ENCODE results near the gene MAGI2. TPM values are rescaled to one million over a fixed set of nuclear protein-coding genes. Genes with fewer than 3 reads are reported as not detected.

The MAGI2 gene
- total RNA-seq, 1 donor from 2014 or later: 13.3 TPM

- H3K4me1 Mint-ChIP-seq (ENCODE audit: unreplicated experiment): no peaks in the 10 kb centered on the region
Observed at GRCh38 chr7:78895393-78895792, 558.1 kb downstream of the MAGI2 start.

GRCh38 chr7:78879206-78879605 lies 574.3 kb downstream of the MAGI2 start:
- Mint-ChIP-seq H3K4me1 (ENCODE audit: unreplicated experiment) (no peaks in the 10 kb centered on the region), H3K4me3 (no peak overlapping the region), H3K27ac (no peak overlapping the region), H3K36me3 (no peaks in the 10 kb centered on the region), H3K27me3 (no peaks in the 10 kb centered on the region), H3K9me3 (peaks cover 12% of the 10 kb centered on the region)
- DNase-seq (ENCODE audit: extremely low spot score, unreplicated experiment): no peak
- no peak for TF ChIP-seq CTCF (conservative IDR thresholded peaks at IDR 0.05)

More at GRCh38 chr7:78895393-78895792, 558.1 kb downstream of the MAGI2 start:
- no peak for DNase-seq (ENCODE audit: extremely low spot score, unreplicated experiment)
- Mint-ChIP-seq H3K9me3 (no peaks in the 10 kb centered on the region), H3K36me3 (no peaks in the 10 kb centered on the region), H3K27ac (no peak overlapping the region), H3K27me3 (no peaks in the 10 kb centered on the region), H3K4me3 (no peak overlapping the region)
- TF ChIP-seq CTCF (conservative IDR thresholded peaks at IDR 0.05): no peak

GRCh38 chr7:78873117-78873516 lies 580.4 kb downstream of the MAGI2 start:
- Mint-ChIP-seq H3K27me3 (no peaks in the 10 kb centered on the region), H3K4me3 (no peak overlapping the region), H3K4me1 (ENCODE audit: unreplicated experiment) (no peaks in the 10 kb centered on the region), H3K36me3 (no peaks in the 10 kb centered on the region), H3K27ac (no peak overlapping the region), H3K9me3 (peaks cover 3% of the 10 kb centered on the region)
- DNase-seq (ENCODE audit: extremely low spot score, unreplicated experiment): no peak
- no peak for TF ChIP-seq CTCF (conservative IDR thresholded peaks at IDR 0.05)

- Mint-ChIP-seq H3K4me1 (ENCODE audit: unreplicated experiment) (peaks cover 4% of the 10 kb centered on the region), H3K4me3 (no peak overlapping the region), H3K36me3 (no peaks in the 10 kb centered on the region), H3K9me3 (no peaks in the 10 kb centered on the region), H3K27me3 (no peaks in the 10 kb centered on the region), H3K27ac (no peak overlapping the region)
- DNase-seq (ENCODE audit: extremely low spot score, unreplicated experiment): no peak
- no peak for TF ChIP-seq CTCF (conservative IDR thresholded peaks at IDR 0.05)
Observed at GRCh38 chr7:78864339-78864738, 589.1 kb downstream of the MAGI2 start.

GRCh38 chr7:78863281-78863680 lies 590.2 kb downstream of the MAGI2 start:
- peaks cover 4% of the 10 kb centered on the region for H3K4me1 Mint-ChIP-seq (ENCODE audit: unreplicated experiment)
- H3K36me3 Mint-ChIP-seq: no peaks in the 10 kb centered on the region
- H3K9me3 Mint-ChIP-seq: no peaks in the 10 kb centered on the region
- no peak overlapping the region for H3K4me3 Mint-ChIP-seq
- H3K27ac Mint-ChIP-seq: no peak overlapping the region
- no peak for TF ChIP-seq CTCF (conservative IDR thresholded peaks at IDR 0.05)
- no peaks in the 10 kb centered on the region for H3K27me3 Mint-ChIP-seq
- DNase-seq (ENCODE audit: extremely low spot score, unreplicated experiment): no peak

GRCh38 chr7:78862411-78862900 lies 591.0 kb downstream of the MAGI2 start:
- no peak for DNase-seq (ENCODE audit: extremely low spot score, unreplicated experiment)
- no peaks in the 10 kb centered on the region for H3K36me3 Mint-ChIP-seq
- no peak overlapping the region for H3K27ac Mint-ChIP-seq
- H3K27me3 Mint-ChIP-seq: no peaks in the 10 kb centered on the region
- no peaks in the 10 kb centered on the region for H3K9me3 Mint-ChIP-seq
- peaks cover 4% of the 10 kb centered on the region for H3K4me1 Mint-ChIP-seq (ENCODE audit: unreplicated experiment)
- no peak overlapping the region for H3K4me3 Mint-ChIP-seq
- TF ChIP-seq CTCF (conservative IDR thresholded peaks at IDR 0.05): no peak
